ENCODE data around the gene FAM236D. TPM values are rescaled to one million over a fixed set of nuclear protein-coding genes. Genes with fewer than 3 reads are reported as not detected.
"Not testable (repeated sequence)": the region's sequence is repeated elsewhere in the genome, so short reads cannot be mapped to it uniquely, and the experiment has no call there.

Gene FAM236D
- total RNA-seq = not detected

DNA sequence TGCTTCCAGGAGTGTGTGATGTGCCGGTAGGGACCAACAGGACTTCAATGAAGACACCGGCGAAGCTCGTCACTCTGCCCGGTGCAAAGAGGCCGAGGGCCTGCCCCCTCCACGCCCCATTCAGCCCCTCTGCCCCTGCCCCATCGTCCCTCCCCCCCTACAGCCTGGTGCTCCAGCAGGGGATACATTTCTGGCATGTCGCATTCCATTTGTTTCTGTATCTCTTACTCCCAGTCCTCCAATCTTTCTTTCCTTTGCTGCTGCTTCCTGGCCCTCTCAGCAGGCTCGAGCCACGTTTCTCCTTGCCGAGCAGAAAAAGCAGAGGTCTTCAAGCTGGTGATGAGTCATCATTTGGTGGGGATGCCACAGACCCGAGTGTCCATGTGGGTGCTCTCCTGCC lies at the start of gene FAM236D:
Gene FAM236D (minus strand): TSS at position 101 of the 400 bp plus-strand sequence. CDS start 100 bp downstream, at position 1.
- not testable (repeated sequence) for DNase-seq (ENCODE audit: low spot score); ATAC-seq (ENCODE audit: low FRiP score)

DNA sequence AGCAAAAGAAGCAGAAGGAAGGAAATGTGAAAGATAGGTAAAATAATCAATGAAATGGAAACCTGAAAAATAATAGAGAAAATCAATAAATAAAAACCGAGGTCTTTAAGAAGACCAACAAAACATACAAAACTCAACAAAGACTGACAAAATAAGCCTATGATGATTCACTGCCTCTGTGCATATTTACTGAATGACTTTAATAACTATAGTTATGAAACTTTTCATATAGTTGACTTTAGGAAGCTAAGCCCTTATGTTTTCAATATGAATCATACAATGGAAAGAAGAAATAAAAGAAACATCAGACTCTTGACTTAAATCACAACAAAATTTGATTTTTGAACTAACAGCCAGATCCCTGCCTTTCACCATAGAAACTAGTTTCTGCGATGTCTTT lies 29.5 kb upstream of the FAM236D start:
- DNase-seq (ENCODE audit: low spot score); ATAC-seq (ENCODE audit: low FRiP score): not testable (repeated sequence)

DNA sequence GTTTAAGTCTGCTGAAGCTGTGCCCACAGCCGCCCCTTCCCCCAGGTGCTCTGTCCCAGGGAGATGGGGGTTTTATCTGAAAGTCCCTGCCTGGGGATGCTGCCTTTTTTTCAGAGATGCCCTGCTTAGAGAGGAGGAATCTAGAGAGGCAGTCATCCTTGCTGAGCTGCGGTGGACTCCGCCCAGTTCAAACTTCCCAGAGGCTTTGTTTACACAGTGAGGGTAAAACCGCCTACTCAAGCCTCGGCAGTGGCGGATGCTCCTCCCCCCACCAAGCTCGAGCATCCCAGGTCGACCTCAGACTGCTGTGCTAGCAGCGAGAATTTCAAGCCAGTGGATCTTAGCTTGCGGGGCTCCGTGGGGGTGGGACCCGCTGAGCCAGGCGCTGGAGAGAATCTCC lies 22.7 kb upstream of the FAM236D start:
- not testable (repeated sequence) for DNase-seq (ENCODE audit: low spot score); ATAC-seq (ENCODE audit: low FRiP score)

DNA sequence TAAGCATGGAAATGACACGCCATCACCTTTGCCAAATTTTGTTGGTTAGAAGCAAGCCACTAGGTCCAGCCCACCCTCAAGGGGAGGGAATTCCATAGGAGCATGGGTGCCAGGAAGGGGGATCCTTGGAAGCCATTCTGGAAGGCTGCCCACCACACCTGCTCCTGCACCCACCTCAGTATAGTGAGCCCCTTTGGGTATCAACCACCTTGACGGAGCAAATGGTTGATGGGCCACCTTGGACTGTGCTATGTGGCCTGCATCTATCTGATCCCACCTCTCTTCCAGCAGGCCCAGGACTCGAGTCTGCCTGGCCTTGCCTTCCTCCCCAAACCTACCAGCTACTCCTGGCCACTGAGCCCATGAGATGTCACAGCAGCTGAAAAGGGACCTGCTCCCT lies 17.6 kb downstream of the FAM236D start:
- ATAC-seq (ENCODE audit: low FRiP score) = not testable (repeated sequence)

DNA sequence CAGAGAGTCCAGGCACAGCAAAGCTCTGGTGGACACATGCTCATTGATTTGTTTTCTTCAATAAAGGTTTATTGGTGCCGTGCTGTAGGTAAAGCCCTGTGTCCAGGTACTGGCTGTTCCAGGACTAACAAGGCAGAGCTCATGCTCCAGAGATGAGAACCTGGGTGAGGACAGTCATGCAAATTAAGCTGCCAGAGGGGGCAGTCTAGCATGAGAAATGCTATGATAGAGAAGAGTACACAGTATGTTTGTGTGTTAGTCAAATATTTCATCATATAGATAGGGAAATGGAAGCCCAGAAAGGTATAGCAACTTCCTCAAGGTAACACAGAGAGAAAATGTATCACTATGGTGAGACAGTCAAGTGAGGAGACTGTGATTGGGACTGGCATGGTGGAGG lies 19.9 kb downstream of the FAM236D start:
- DNase-seq (ENCODE audit: low spot score); ATAC-seq (ENCODE audit: low FRiP score): not testable (repeated sequence)

More for the DNA sequence above, 17.6 kb downstream of the FAM236D start:
- not testable (repeated sequence) for DNase-seq (ENCODE audit: low spot score)

DNA sequence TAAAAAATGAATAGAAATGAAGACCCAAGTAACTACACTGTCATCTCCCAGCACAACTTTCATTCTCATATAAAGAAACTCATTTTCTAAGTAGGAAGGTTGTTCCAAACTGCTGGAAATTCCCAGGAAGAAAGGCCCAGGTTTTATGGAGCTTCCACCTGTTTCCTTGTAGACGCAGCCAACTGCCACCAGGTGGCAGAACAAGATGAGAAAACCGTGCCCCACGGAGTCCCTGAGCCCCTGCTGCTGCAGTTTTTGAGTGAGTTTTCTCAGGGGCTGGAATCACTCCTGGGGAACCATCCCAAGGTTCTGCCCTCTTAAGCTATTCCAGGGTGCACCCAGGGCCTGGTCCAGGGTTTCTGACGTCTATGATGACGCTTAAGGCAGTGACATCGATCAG lies 24.0 kb downstream of the FAM236D start:
- DNase-seq (ENCODE audit: low spot score); ATAC-seq (ENCODE audit: low FRiP score): not testable (repeated sequence)

DNA sequence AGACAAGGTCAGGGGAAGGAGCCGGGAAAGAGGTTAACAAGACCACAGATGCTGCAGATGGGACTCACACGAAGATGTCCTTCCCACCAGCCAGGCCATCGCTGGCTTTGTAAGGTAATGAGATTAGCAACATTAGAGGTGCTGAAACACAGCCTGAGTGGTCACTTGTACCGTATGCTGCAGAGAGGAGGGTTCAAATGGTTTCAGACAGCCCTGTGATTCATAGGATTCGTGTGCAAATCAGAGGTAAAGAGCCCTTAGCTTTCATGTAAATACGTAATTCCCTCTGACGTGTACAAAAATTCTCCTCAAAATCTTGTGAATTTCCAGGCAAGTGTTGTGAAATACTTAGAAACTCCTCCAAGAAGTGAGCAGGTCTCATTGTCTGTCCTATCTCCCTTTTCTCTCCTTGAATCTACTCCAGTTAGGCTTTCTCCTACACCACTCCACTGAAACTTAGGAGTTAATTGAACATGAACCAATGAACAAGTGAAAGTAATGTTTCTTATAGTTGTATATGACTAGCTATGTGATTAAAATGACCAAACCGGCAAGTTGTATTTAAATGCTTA lies 24.6 kb downstream of the FAM236D start:
- ATAC-seq (ENCODE audit: low FRiP score) = peak; percentile 50
- DNase-seq (ENCODE audit: low spot score) = not testable (repeated sequence)

DNA sequence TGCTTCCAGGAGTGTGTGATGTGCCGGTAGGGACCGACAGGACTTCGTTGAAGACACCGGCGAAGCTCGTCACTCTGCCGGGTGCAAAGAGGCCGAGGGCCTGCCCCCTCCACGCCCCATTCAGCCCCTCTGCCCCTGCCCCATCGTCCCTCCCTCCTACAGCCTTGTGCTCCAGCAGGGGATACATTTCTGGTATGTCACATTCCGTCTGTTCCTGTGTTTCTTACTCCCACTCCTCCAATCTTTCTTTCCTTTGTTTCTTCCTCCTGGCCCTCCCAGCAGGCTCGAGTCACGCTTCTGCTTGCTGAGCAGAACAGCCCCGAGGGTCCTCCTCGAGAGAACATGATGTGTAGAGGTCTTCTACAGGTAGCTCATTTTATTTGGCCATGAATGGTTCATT lies 25.4 kb downstream of the FAM236D start, which contains the start of gene FAM236B:
Gene FAM236B (minus strand): TSS at position 101 of the 400 bp plus-strand sequence. CDS start 100 bp downstream, at position 1.
- not testable (repeated sequence) for DNase-seq (ENCODE audit: low spot score); ATAC-seq (ENCODE audit: low FRiP score)

DNA sequence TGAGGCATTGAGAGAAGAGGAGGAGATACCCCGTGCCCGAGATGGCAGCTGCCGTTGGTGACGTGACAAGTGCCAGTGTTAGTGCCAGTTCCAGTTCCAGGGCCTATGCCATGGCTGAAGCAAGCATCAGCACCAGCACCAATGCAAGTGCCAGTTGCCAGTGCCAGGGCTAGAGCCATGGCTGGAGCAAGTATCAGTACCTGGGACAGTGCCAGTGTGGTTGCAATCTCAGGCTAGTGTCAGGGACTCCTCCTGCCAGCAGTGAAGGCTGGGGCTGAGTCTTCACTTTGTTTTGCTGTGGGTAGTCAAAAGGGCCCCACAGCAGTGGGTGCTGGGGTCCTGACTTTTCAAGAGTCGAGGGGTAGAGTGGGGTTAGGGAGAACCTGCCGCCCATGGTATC lies 29.9 kb downstream of the FAM236D start:
- DNase-seq (ENCODE audit: low spot score); ATAC-seq (ENCODE audit: low FRiP score): not testable (repeated sequence)

DNA sequence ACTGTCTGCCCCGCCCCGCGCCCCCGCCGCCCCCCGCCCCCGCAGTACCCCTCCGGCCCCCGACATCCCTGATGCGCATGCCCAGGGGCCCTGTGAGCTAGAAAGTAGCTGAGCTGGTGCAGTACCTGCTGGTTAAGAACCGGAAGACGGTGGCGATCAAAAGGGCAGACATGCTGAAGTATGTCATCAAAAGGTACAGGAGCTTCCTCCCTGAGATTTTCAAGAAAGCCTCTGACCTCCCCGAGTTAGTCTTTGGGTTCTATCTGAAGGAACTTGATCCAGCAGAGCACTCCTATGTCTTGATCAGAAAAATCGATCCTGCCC lies 30.6 kb downstream of the FAM236D start:
- not testable (repeated sequence) for ATAC-seq (ENCODE audit: low FRiP score)

DNA sequence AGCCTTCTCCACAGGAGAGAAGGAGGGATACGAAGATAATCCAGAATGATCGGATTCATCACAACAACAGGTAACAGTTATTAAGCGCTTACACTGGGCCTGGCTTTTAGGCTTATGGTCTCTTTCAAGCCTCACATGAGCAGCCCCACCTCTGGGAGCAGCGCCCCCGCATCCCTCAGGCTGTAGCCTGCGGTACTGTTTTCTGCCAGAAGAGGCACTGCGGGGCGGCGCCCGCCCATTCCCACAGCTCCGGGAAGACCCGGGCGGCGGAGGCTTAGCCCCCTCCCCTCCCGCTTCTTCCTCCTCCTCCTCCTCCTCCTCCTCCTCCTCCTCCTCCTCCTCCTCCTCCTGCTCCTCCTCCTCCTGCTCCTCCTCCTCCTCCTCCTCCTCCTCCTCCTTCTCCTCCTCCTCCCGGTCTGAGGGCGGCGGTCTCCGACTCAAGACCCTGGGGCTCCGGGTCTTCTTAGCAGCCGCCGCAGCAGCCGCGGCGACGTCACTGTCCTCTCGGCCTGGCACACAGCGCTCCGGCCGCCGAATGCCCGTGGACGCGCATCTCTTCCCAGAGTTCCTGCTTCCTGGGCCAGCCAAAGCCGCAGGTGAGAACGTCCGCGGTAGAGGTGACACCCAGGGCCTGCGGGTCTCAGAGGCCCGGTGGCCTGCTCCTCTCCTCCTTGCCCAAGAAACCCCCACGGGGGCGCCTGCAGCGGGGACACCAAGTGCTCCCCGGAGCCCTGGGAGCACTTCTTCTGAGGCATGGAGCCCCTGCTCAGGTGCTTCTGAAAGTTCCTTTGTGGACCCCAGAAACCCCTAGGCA lies 31.1 kb downstream of the FAM236D start, which contains the start of gene DMRTC1B:
Gene DMRTC1B (plus strand): TSS at position 238 of the 814 bp plus-strand sequence. CDS start 68,246 bp downstream, outside the sequence.
- DNase-seq (ENCODE audit: low spot score) = not testable (repeated sequence)
- ATAC-seq (ENCODE audit: low FRiP score) = peak; percentile 84

More for the DNA sequence above, 30.6 kb downstream of the FAM236D start:
- DNase-seq (ENCODE audit: low spot score) = not testable (repeated sequence)

DNA sequence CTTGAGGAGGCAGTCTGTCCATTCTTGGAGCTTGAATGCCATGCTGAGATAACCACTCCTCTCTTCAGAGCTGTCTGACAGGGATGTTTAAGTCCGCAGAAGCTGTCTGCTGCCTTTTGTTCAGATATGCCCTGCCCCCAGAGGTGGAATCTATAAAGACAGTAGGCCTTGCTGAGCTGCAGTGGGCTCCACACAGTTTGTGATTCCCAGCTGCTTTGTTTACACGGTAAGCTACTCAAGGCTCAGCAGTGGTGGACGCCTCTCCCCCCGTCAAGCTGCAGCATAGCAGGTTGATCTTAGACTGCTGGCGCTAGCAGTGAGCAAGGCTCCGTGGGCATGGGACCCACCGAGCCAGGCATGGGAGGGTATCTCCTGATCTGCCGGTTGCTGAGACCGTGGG lies 47.6 kb downstream of the FAM236D start:
- not testable (repeated sequence) for DNase-seq (ENCODE audit: low spot score); ATAC-seq (ENCODE audit: low FRiP score)

Other genes with a start within 250 kb of the FAM236D start
- gene HDAC8, start 235.4 kb downstream of the FAM236D start, total RNA-seq = 10 to 100 TPM; 24.9 to 41.3 (median 30.5) TPM
- gene PHKA1, start 93.9 kb downstream of the FAM236D start, total RNA-seq = 1 to 10 TPM; 4.6 to 9.3 (median 6.0) TPM
- not detected for gene DMRTC1B, start 31.3 kb downstream of the FAM236D start, total RNA-seq
- not detected for gene FAM236B, start 25.6 kb downstream of the FAM236D start, total RNA-seq
- not detected for gene FAM236C, start 104.4 kb upstream of the FAM236D start, total RNA-seq
- gene FAM236A, start 130.0 kb upstream of the FAM236D start, total RNA-seq = not detected
- gene DMRTC1, start 135.6 kb upstream of the FAM236D start, total RNA-seq = not detected
- gene PABPC1L2B, start 194.7 kb upstream of the FAM236D start, total RNA-seq = not detected

All from omental fat pad (tissue), 4 donors.